Stomach (tissue), 9 donors: Measurements from ENCODE around the gene LIN52. TPM values are rescaled to one million over a fixed set of nuclear protein-coding genes. Genes with fewer than 3 reads are reported as not detected.

Experiments
- DNase-seq, 2 donors: peaks; one replicate each; pipeline versions ENCODE4 v3.0.0 to v3.0.0-alpha.2; 2013 to 2019
- H3K27ac ChIP-seq, 5 donors: fragments of 200-600 bp in 4 of 5; sonication (generic) in 4 of 5; one replicate each; pipeline ENCODE4 v1.5.1; 2013 to 2019; ENCODE audit warnings: mild to moderate bottlenecking in 1 of 5, moderate library complexity in 1 of 5
- H3K27me3 ChIP-seq, 3 donors: fragments of 200-600 bp; sonication (generic); one replicate each; pipeline ENCODE4 v1.5.1; 2017 to 2019; ENCODE audit warnings: mixed run types in 1 of 3
- H3K36me3 ChIP-seq, 4 donors: fragments of 200-600 bp; sonication (generic); 1 replicate in 3 of 4; 2 replicates in 1 of 4; pipeline ENCODE4 v1.5.1; 2016 to 2019
- H3K4me1 ChIP-seq, 4 donors: fragments of 200-600 bp; sonication (generic); one replicate each; pipeline ENCODE4 v1.5.1; 2016 to 2019
- H3K4me3 ChIP-seq, 4 donors: fragments of 200-600 bp; sonication (generic) in 3 of 4; one replicate each; pipeline ENCODE4 v1.5.1; 2016 to 2019; ENCODE audit warnings: mild to moderate bottlenecking in 1 of 4
- H3K9me3 ChIP-seq, 4 donors: fragments of 200-600 bp; sonication (generic); one replicate each; pipeline ENCODE4 v1.5.1; 2016 to 2019
- CTCF ChIP-seq, 7 experiments: fragments of 450-650 bp in 4 of 7; fragments of 200-600 bp in 3 of 7; sonication (generic) in 3 of 7; IDR thresholded peaks; one replicate each; pipeline ENCODE4 v1.5.1; 2016 to 2019; ENCODE audit warnings: antibody characterized with exemption in 7 of 7, control low read depth in 2 of 7, mild to moderate bottlenecking in 1 of 7
- EP300 ChIP-seq: sonication (generic); formaldehyde crosslinking; IDR thresholded peaks from one replicate; pipeline ENCODE4 v1.6.1; 2017; ENCODE audit warnings: antibody characterized with exemption
- POLR2A ChIP-seq, 4 donors: fragments of 450-650 bp; IDR thresholded peaks; one replicate each; pipeline ENCODE4 v1.6.1; 2016; ENCODE audit warnings: antibody characterized with exemption in 4 of 4, control low read depth in 2 of 4, mild to moderate bottlenecking in 1 of 4, moderate library complexity in 1 of 4
- POLR2AphosphoS5 ChIP-seq, 3 donors: sonication (generic); formaldehyde crosslinking; IDR thresholded peaks; one replicate each; pipeline ENCODE4 v1.6.1; 2016; ENCODE audit warnings: antibody characterized with exemption in 3 of 3
- WGBS, 5 donors: extraction: QIAGEN DNeasy Blood & Tissue Kit in 3 of 5; methylation state at CpG; one replicate each; pipeline versions ENCODE4 v1.1.5 to v1.1.7; 2013 to 2018; 5-methylcytosine and 5-hydroxymethylcytosine counted together
- intact Hi-C: fragments of 100-400 bp; cut with DNase I; formaldehyde crosslinking; loops from one replicate; pipeline ENCODE4 v1.15.1; 2023; ENCODE audit warnings: low total_unique reads
- polyA plus RNA-seq, 3 donors: library from polyadenylated mRNA; stranded (reverse); fragments of 200-250 nt; gene quantifications; one replicate each; pipeline ENCODE4 v1.2.3, GENCODE V29; 2013
- total RNA-seq, 5 donors: library from RNA; depleted of rRNA; stranded (reverse); fragments of >200 nt; gene quantifications; one replicate each; pipeline versions ENCODE4 v1.1.0 to v1.2.3, GENCODE V29; 2014 to 2016
- donor health status: healthy with polysubstance abuse.
- donor health status: Bipolar disorder and iron deficiency.
- donor health status: healthy.

Gene LIN52
- total and polyA plus RNA-seq, 8 donors: 0.87 to 16.7 (median 6.9) TPM

GRCh38 chr14:74169906-74170305 is 85.2 kb downstream of the LIN52 start:
- intact Hi-C loops: no loop called here
- Histone ChIP-seq H3K4me3 (no peak overlapping the region), H3K9me3 (no peaks in the 10 kb centered on the region), H3K36me3 (peaks cover 0 to 5% (median 4%) of the 10 kb centered on the region in 4 donors), H3K4me1 (no peaks in the 10 kb centered on the region), H3K27ac (no peak overlapping the region), H3K27me3 (no peaks in the 10 kb centered on the region)
- 72 to 86% (median 83%) methylated on average over 3 of the region's 3 CpGs for WGBS, 5 donors
- no peak for DNase-seq
- TF ChIP-seq POLR2AphosphoS5 (IDR thresholded peaks at IDR 0.05) (no peak), POLR2A (IDR thresholded peaks at IDR 0.05) (no peak), EP300 (no peak), CTCF (IDR thresholded peaks at IDR 0.05) (no peak)

GRCh38 chr14:74176400-74176793 is 91.6 kb downstream of the LIN52 start:
- WGBS, 5 donors: 77 to 98% (median 94%) methylated on average over 2 of the region's 2 CpGs
- H3K4me1 ChIP-seq: no peaks in the 10 kb centered on the region
- TF ChIP-seq CTCF (IDR thresholded peaks at IDR 0.05): no peak
- TF ChIP-seq POLR2A (IDR thresholded peaks at IDR 0.05): no peak
- TF ChIP-seq POLR2AphosphoS5 (IDR thresholded peaks at IDR 0.05): no peak
- no peak for TF ChIP-seq EP300
- no peaks in the 10 kb centered on the region for H3K27me3 ChIP-seq
- no peaks in the 10 kb centered on the region for H3K9me3 ChIP-seq
- H3K27ac ChIP-seq: no peak overlapping the region
- intact Hi-C loops: no loop called here
- peaks cover 0 to 3% (median 0%) of the 10 kb centered on the region in 4 donors for H3K36me3 ChIP-seq
- DNase-seq: no peak
- H3K4me3 ChIP-seq: no peak overlapping the region

GRCh38 chr14:74179856-74180255 is 95.1 kb downstream of the LIN52 start:
- WGBS, 5 donors: 61 to 99% (median 85%) methylated on average over 3 of the region's 3 CpGs
- Histone ChIP-seq H3K27me3 (no peaks in the 10 kb centered on the region), H3K4me1 (no peaks in the 10 kb centered on the region), H3K27ac (no peak overlapping the region), H3K36me3 (peaks cover 0 to 11% (median 4%) of the 10 kb centered on the region in 4 donors), H3K4me3 (no peak overlapping the region), H3K9me3 (no peaks in the 10 kb centered on the region)
- no peak for DNase-seq
- TF ChIP-seq CTCF (IDR thresholded peaks at IDR 0.05) (no peak), EP300 (no peak), POLR2AphosphoS5 (IDR thresholded peaks at IDR 0.05) (no peak), POLR2A (IDR thresholded peaks at IDR 0.05) (no peak)
- intact Hi-C loops: no loop called here

GRCh38 chr14:74190927-74191575 is 106.3 kb downstream of the LIN52 start:
- H3K27me3 ChIP-seq: no peaks in the 10 kb centered on the region
- H3K36me3 ChIP-seq: peaks cover 0 to 8% (median 4%) of the 10 kb centered on the region in 4 donors
- H3K4me3 ChIP-seq: no peak overlapping the region
- 62 to 86% (median 83%) methylated on average over 3 of the region's 3 CpGs for WGBS, 5 donors
- TF ChIP-seq POLR2A (IDR thresholded peaks at IDR 0.05) (no peak), CTCF (IDR thresholded peaks at IDR 0.05) (no peak)
- intact Hi-C loops: no loop called here
- H3K27ac ChIP-seq: no peak overlapping the region
- H3K4me1 ChIP-seq: no peaks in the 10 kb centered on the region
- H3K9me3 ChIP-seq: no peaks in the 10 kb centered on the region
- DNase-seq: peak in 1 of 2 donors; percentile 11
